Stimulated activated CD8-positive, alpha-beta memory T cell treated with anti-CD3 and anti-CD28 coated beads, Interleukin-15, amount 100 ng/mL, for 24 hours (primary cell): Measurements from ENCODE around the gene NDOR1.
A peak's percentile ranks its signal among the peaks of the same experiment; 100 is the strongest.

ENCODE experiments used
- DNase-seq: peaks from one replicate; pipeline ENCODE4 v3.0.0-alpha.2; 2020; ENCODE audit warnings: low read depth

Gene NDOR1

DNA sequence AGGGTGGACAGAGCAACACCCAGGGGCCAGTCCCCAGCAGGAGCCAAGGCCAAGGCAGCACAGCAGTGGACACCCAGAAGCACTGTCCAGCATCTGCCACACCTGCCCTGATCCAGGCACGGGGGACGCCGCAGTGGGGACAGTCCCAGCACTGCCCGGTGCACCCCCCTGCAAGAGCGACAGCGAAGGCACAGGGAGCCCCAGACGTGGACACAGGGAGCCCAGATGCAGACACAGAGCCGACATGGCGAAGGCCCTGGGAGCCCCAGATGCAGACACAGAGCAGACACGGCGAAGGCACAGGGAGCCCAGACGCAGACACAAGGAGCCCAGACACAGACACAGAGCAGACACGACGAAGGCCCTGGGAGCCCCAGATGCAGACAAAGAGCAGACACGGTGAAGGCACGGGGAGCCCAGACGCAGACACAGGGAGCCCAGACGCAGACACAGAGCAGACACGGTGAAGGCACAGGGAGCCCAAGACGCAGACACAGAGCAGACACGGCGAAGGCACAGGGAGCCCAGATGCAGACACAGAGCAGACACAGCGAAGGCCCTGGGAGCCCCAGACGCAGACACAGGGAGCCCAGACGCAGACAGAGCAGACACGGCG, 21.4 kb upstream of the NDOR1 start:
- DNase-seq, result no peak

DNA sequence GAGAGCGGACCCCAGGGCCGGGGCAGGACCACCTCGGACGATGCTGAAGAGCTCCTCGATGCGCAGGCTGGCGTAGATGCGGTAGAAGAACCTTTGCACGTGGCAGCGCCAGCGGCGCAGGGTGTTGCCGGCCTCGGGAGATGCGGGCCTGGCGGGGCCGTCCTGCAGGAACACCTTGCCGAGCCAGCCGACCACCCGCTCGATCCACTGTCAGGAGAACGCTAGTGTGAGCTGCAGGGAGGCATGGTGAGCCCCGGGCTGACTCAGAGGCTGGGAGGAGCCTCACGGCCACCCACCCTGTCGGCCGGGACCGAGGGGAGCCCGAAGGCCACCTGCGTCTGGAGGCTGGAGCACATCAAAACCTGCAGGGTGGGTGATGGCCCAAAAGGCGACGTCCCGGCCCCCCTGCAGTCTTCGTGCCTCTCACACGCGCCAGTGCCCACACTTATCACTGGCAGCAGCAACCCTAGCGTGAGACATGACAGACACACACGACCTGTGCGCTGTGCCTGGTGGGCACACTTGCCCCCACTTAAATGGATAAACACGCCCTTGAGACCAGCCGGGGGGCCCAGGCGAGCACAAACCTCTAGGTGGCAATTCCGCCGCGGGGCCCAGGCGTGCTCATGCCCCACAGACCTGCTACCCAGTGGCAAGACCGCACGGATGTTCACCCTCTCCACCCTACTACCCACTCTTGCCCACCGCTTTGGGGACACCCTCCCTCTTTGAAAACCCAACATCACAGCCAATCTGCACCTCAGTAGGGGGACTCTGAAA, 20.4 kb upstream of the NDOR1 start:
- no peak for DNase-seq

DNA sequence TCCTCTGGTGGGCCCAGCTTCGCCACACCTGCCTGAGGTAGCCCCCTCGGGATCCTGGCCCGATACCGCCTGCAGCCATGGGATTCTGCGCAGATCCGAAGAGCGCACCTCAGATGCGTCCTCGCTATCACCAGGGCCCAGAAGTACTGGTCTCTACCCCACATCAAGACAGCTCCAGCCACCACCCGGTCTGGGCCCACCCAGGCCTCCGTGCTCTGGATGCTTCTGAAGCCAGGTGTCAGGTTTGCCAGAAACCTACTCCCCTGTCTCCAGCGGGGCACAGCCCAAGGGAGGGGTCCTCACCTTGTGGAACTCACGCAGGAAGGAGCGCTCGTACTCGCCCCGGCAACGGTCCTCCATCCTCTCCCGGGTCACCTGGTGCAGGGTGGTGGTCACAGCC, 19.6 kb upstream of the NDOR1 start:
- DNase-seq, result no peak

DNA sequence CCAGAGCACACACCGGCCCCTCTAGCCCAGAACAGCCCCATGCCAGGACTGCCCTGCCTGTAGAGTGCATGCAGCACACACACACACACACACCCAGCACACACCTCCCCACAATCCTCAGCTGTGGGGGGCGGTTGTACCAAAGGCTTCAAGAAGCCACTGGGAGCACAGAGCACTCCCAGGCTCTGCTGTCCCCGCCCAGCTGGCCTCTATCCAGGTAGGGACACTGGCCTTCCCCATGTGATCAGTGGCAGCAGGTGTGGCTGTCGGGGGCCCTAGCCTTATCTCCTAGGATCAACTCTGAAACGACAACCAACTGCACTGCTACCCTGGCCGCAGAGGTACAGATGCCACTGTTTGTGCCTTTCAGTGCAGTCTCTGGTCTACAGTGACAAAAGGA, 19.1 kb upstream of the NDOR1 start:
- DNase-seq, result no peak

DNA sequence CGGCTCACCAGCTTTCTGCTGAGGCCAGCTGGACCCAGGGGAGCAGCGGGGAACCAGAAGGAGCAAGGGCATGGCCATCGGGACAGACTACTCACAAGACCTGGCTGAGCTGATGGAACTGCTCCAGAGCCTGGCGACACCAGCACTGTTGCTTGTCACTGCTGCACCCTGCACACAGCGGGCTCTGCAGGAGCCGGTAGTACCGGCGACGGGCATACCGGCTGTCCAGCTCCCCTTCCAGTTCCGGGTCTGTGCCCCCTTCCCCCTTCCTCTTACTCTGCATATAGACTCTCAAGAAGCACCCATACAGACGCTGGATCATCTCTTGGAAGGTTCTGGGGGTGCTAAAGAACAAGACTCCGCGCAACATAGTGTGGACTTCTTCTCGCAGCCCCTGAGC, 18.1 kb upstream of the NDOR1 start:
- DNase-seq, result no peak

GRCh38 chr9:137188086-137188489, 17.4 kb upstream of the NDOR1 start:
- DNase-seq, result no peak

DNA sequence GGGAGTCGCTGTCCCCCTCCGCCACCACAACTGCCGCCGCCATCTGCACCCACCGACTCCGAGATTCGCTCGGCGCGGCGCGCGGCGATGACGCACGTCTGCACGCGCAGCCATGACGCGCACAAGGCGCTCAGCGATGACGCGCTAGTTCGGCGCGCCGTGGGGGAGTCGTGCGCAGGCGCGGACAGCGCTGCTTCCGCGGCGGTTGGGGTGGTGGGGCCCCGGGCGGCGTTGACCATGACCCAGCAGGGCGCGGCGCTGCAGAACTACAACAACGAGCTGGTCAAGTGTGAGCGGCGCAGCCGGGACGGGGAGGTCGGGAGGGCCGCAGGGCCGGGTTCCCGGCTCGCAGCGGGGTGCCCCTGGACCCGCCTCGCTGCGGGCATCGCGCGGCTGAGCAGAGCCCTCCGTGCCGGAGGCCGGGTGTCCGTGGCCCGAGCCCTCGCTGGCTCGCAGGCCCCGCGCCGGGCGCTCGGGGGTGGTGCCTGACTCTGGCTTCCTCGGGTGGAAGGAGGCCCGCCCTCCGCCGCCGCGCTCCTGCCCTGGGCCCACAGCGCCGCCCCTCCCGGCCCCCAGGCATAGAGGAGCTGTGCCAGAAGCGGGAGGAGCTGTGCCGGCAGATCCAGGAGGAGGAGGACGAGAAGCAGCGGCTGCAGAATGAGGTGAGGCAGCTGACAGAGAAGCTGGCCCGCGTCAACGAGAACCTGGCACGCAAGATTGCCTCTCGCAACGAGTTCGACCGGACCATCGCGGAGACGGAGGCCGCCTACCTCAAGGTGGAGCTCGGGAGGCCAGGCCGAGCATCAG, 16.8 kb upstream of the NDOR1 start, which contains the start of the genes ANAPC2 and SSNA1:
TSS of gene ANAPC2 (minus strand) at position 71 of the 807 bp plus-strand sequence. CDS start at position 43, 28 bp downstream.
TSS of gene SSNA1 (plus strand) at position 187 of the 807 bp plus-strand sequence. CDS start at position 238, 51 bp downstream.
- DNase-seq, result peak; percentile 98

DNA sequence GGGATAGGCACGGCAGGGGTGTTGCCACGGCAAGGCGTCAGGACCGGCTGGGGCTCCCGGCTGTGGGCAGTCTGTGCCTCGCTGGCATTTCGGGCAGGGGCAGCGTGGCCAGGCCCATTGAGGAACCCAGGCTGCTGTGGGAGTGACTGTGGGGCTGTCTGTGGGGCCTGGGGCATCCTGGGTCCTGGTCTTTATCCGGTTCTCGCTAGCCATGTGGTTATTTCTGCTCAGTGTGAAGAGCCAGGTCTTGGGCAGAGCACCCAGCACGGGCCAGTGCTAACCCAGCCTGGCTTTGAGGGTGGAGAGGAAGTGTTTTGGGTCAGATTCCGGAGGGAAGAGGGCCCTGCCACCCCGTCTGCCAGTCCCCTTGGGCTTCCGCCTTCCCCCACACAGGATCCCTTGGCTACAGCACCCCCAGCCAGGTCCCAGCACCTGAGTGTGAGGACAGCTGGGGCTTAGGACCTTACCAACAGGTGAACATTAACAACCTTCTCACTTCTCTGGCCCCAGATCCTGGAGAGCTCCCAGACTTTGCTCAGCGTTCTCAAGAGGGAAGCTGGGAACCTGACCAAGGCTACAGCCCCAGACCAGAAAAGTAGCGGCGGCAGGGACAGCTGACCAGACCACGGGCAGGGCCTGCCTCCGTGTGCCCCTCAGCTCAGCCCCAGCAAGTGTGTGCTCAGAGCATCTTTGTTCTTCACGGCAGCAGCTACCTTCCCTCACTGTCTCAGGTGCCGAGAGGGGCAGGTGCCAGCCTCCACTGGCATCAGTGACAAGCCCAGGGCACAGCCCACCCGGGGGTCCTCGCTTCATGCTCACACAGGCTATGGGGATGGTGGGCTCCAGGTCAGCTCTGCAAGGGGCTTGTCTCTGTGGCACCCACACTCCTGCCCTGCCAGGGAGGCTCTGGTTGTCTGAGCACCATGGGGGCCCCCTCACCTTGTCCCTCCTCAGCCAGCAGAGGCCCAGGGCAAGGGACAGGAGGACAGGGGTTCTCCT, 15.9 kb upstream of the NDOR1 start:
- no peak for DNase-seq

DNA sequence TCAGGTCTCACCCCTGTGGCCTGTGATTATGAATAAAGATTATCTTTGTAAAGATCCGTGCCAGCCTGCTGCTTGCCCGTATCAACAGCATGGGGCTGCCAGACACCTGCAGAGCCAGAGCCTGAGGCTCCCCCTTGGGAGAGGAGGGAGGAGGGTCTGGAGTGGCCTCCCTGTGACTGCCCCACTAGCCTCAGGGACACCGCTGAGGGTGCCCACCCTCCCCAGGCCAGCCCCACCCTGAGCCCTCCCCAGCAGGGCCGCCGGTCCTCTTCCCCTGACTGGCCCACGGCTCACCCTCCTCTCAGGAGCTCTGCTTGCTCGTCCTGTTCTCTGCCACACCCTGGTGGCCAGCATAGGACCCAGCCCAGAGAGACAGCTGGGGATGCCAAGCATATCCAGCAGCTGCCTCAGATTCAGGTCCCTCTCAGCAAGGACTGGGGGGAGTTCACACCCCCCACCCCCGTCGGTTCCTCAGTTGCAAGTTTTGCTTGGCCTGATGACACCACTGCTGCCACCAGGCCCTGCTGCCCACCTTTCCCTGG, 15.1 kb upstream of the NDOR1 start:
- no peak for DNase-seq

GRCh38 chr9:137191245-137191644, 14.3 kb upstream of the NDOR1 start:
- DNase-seq, result no peak

- no peak for DNase-seq
Observed at GRCh38 chr9:137191691-137192447, 13.6 kb upstream of the NDOR1 start.

- no peak for DNase-seq
Observed at GRCh38 chr9:137192448-137192780, 13.1 kb upstream of the NDOR1 start.

DNA sequence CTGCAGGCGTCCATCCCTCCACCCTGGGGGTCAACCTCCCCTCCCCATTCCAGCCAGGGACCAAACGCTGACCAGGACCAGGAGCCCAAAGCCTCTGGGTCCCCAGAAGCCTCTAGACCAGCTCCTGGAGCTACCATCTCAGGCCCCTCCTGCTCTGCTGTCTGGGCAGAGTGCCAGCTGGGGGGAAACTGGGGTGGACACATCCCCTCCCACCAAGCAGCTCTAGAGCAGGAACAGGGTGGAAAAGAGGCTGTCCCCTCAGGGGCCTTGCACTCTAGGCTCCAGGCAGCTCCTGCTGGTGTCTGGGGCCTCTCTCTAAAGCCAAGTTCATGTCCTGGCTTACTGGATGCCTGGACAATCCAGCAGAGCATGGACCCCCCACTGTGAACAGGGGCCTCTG, 12.6 kb upstream of the NDOR1 start:
- no peak for DNase-seq

DNA sequence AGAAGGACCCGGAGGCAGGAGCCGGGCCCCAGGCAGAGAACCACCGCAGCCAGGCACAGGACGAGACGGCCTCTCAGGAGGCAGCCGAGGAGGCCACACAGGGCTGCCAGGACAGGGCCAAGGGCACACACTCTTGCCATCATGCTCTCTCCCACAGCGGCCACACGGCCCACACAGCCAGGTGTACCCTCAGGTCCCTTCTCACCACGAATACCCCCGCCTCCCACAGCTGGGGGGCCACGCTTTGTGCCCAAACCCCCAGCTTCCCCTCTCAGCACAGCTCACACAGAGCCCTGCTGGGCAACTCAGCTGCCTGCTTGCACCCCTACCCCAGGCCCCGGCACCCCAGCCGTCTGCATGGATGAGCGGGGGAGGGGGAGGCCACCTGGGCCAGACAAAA, 11.7 kb upstream of the NDOR1 start:
- no peak for DNase-seq

DNA sequence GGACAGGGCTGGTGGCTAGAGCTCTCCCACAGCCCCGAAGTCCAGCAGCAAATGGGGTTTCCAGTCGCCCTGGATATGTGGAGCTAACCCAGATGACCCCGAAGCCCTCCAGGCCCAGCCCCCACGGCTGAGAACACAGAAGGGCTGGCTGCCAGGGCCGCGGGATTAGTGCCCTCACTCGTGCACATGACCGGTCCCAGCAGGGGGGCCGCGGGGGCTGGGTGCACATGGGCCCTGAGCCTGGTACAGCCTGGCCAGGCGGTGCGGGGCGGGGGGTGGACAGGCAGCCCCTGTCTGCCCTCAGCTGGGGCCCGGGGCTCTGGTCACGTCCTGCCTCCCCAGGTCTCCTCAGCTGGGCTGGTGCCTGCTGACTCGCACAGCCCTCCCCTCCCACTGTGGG, 11.1 kb upstream of the NDOR1 start:
- no peak for DNase-seq

GRCh38 chr9:137194909-137195308, 10.6 kb upstream of the NDOR1 start:
- DNase-seq, result no peak

DNA sequence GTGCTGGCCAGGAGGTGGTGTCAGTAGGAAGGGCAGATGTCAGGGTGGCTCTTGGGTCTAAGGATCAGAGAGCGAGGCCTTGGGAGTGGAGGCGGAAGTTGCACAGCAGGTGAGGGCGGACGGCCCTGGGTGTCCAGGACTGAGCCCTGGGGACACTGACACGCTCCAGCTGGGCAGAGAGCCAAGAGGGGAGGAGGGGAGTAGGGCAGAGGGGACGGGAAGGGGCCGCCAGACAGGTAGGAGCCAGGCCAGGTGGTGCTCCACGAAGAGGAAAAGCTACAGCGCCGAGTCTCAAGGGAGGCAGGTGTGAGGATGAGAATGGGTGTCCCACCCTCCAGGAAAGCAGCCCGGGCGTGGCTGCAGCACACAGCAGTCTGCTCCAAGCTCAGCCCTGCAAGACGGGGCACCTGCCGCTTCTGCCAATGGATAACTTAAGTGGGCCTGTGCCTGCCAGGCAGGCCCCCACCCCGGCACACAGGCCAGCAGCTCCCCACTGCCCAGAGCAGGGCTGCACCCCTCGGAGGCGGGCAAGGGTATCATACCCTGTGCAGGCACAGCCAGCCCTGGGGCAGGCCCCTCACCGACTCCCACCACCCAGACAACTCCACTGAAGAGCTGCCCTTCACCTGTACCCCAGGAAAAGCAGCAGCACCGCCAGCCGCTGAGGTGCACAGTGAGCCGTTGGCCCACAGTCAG, 9.8 kb upstream of the NDOR1 start:
- no peak for DNase-seq

DNA sequence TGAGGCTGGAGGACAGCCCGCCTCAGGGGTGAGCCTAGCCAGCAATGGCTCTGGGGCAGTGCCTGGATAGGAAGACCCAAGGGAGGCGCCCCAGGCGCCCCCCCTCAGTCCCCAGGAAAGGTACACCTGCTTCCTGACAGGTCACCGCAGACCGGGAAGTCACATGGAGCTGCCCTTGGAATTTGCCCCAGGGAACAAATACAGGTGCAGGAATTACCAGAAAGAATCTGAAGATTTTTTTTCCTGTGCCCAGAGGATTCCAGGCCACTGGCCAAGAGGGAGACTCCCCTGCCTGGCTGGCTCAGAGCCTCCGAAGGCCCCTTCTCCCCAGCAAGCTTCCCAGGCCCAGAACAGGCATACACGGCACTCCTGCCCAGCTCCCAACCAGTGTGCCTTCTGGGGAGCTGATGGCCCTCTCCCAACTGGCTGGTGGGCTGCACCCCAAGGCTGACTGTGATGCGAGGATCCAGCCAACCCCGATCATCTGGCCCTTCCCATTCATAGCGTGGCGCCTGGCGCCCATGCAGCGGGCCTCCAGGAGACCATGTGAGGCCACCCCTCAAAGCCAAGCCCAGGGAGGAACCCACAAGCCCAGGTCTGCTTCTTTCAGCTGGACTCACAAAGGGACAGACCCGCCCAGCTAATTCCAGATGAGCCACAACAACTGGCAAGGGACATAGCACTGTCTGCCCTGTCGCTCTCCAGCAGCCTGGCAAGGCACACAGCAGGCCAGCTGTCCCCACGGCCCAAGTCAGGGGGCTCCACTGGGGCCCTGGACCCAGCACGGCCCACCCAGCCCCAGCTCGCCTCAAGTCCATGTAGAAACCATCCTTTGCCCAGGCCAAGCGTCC, 7.2 kb upstream of the NDOR1 start:
- no peak for DNase-seq

DNA sequence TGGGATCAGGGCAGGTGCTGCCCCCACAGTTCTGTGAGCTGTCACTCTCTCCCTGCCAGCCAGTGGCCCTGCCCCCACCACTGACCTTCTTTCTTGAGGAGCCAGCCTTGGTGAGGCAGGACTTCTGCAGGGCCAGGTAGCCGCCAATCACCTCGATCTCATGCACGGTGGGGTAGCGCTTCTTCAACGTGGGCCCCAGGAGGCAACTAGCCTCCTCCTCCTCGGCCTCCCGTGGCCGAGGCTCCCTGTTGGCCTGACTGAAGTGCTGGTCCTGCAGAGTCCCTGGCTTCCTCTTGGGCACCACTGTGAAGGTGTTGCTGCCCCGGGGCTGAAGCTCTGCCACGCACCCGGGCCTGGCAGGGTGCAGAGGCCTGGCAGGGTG, 6.6 kb upstream of the NDOR1 start:
- no peak for DNase-seq
